Endothelial cell of umbilical vein (primary cell): ENCODE data around the gene AEBP1. TPM values are rescaled to one million over a fixed set of nuclear protein-coding genes. Genes with fewer than 3 reads are reported as not detected.

Source experiments
- BruUV-seq: library from RNA; stranded (reverse); fragments of 400-500 nt; replicated peaks from 2 replicates; lab custom pipeline; 2021; lab: Mats Ljungman, UMichigan
- CTCF ChIA-PET: fragments of 300-600, 350-600 bp; sonication (Branson Sonifier 250); formaldehyde crosslinking; loops from one replicate; lab custom pipeline; 2021; ENCODE audit warnings: antibody characterized with exemption, inconsistent platforms; lab: Charles Lee
- POLR2A ChIA-PET: fragments of 300-600, 350-600 bp; sonication (Branson Sonifier 250); formaldehyde crosslinking; loops from one replicate; lab custom pipeline; 2021; ENCODE audit warnings: antibody characterized with exemption, inconsistent platforms; lab: Charles Lee
- DNase-seq: peaks from one replicate; pipeline ENCODE4 v3.0.0-alpha.2; 2011; ENCODE audit warnings: low read depth, low spot score
- FAIRE-seq: peaks from 2 replicates; lab custom pipeline; 2011; peaks lifted over from hg19 to GRCh38; lab: Jason Lieb, UNC
- H2AFZ ChIP-seq: 2 replicates; pipeline ENCODE4 v1.6.0; 2012; ENCODE audit warnings: low read depth, low read length, control low read depth, inconsistent platforms
- H3K27ac ChIP-seq: 2 replicates; pipeline ENCODE4 v1.5.1; 2011; ENCODE audit warnings: low read depth, mild to moderate bottlenecking, control low read depth, low read length, moderate library complexity; ENCODE audit not compliant: insufficient read depth
- H3K27me3 ChIP-seq, 2 experiments: 2 replicates each; pipeline versions ENCODE4 v1.6.0 to v1.6.1; 2011; ENCODE audit warnings: low read length in 2 of 2, mixed read lengths in 1 of 2; ENCODE audit not compliant: control insufficient read depth in 2 of 2, insufficient read depth in 2 of 2
- H3K36me3 ChIP-seq, 2 experiments: 2 replicates in 1 of 2; 3 replicates in 1 of 2; pipeline ENCODE4 v1.5.1; 2011; ENCODE audit warnings: low read length in 2 of 2, mild to moderate bottlenecking in 1 of 2, moderate library complexity in 1 of 2; ENCODE audit not compliant: control insufficient read depth in 2 of 2, insufficient read depth in 2 of 2; ENCODE audit errors: extremely low read depth in 1 of 2
- H3K4me1 ChIP-seq: 3 replicates; pipeline ENCODE4 v1.5.1; 2011; ENCODE audit warnings: mild to moderate bottlenecking, low read length; ENCODE audit not compliant: control insufficient read depth, insufficient read depth; ENCODE audit errors: extremely low read depth
- H3K4me2 ChIP-seq: 2 replicates; pipeline ENCODE4 v1.6.1; 2011; ENCODE audit warnings: low read length, control low read depth, mixed read lengths; ENCODE audit not compliant: insufficient read depth
- H3K4me3 ChIP-seq, 3 experiments: fragments of 200-600 bp in 1 of 3; sonication (generic), shearing (Covaris generic) in 1 of 3; replicated peaks in 1 of 3; 2 replicates each; pipeline ENCODE4 v1.5.1; 2011 to 2016; ENCODE audit warnings: control low read depth in 3 of 3, low read length in 3 of 3, mild to moderate bottlenecking in 2 of 3, inconsistent platforms in 1 of 3, low read depth in 1 of 3, moderate library complexity in 1 of 3; ENCODE audit not compliant: insufficient read depth in 1 of 3
- H3K79me2 ChIP-seq: 2 replicates; pipeline ENCODE4 v1.6.0; 2012; ENCODE audit warnings: low read length, inconsistent platforms; ENCODE audit not compliant: control insufficient read depth, insufficient read depth
- H3K9ac ChIP-seq: replicated peaks from 2 replicates; pipeline ENCODE3; 2011; ENCODE audit warnings: low read length, control low read depth; ENCODE audit not compliant: insufficient read depth; ENCODE audit errors: extremely low read depth
- H3K9me1 ChIP-seq: replicated peaks from 3 replicates; pipeline ENCODE4 v1.6.0; 2011; ENCODE audit warnings: mild to moderate bottlenecking, low read length; ENCODE audit not compliant: control insufficient read depth, insufficient read depth; ENCODE audit errors: extremely low read depth
- H3K9me3 ChIP-seq: replicated peaks from 2 replicates; pipeline ENCODE4 v1.5.1; 2012; ENCODE audit warnings: low read length, inconsistent platforms; ENCODE audit not compliant: control insufficient read depth, insufficient read depth
- H4K20me1 ChIP-seq: replicated peaks from 2 replicates; pipeline ENCODE3; 2011; ENCODE audit warnings: mild to moderate bottlenecking, low read length; ENCODE audit not compliant: control insufficient read depth, insufficient read depth; ENCODE audit errors: extremely low read depth
- EZH2 ChIP-seq: IDR thresholded peaks from 2 replicates; pipeline ENCODE4 v1.6.1; 2012; ENCODE audit warnings: borderline replicate concordance, low read depth, mild to moderate bottlenecking, moderate library complexity, low read length, inconsistent platforms; ENCODE audit not compliant: severe bottlenecking
- FOS ChIP-seq: IDR thresholded peaks from 2 replicates; pipeline ENCODE4 v1.6.1; 2011; ENCODE audit warnings: mild to moderate bottlenecking, low read length, moderate library complexity, borderline replicate concordance; ENCODE audit not compliant: insufficient read depth
- GATA2 ChIP-seq: IDR thresholded peaks from 2 replicates; pipeline ENCODE4 v1.7.0; 2011; ENCODE audit warnings: low read depth, mild to moderate bottlenecking, moderate library complexity, mixed read lengths, low read length; ENCODE audit not compliant: insufficient read length, insufficient read depth
- JUN ChIP-seq: IDR thresholded peaks from 2 replicates; pipeline ENCODE4 v1.6.1; 2011; ENCODE audit warnings: borderline replicate concordance, low read depth; ENCODE audit not compliant: insufficient read length, insufficient read depth
- MAX ChIP-seq: IDR thresholded peaks from 2 replicates; pipeline ENCODE4 v1.6.1; 2011; ENCODE audit not compliant: insufficient read depth, insufficient read length
- MYC ChIP-seq: IDR thresholded peaks from one replicate; pipeline ENCODE4 v1.6.1; 2011; ENCODE audit warnings: mild to moderate bottlenecking, low read depth, low read length
- POLR2A ChIP-seq: IDR thresholded peaks from 2 replicates; pipeline ENCODE4 v1.6.1; 2012; ENCODE audit warnings: low read depth, mild to moderate bottlenecking, control low read depth, low read length
- POLR2AphosphoS5 ChIP-seq: IDR thresholded peaks from 2 replicates; pipeline ENCODE4 v1.6.1; 2012; ENCODE audit warnings: low read depth, mild to moderate bottlenecking, control low read depth, low read length, moderate library complexity; ENCODE audit not compliant: insufficient read depth
- dilution Hi-C: fragments of 300-500 bp; cut with MboI; formaldehyde crosslinking; loops from one replicate; pipeline ENCODE4 v1.15.0; 2019; ENCODE audit warnings: low sequenced_read_pairs; ENCODE audit not compliant: extremely low pct_ligation_motif_present
- intact Hi-C: fragments of 100-400 bp; cut with micrococcal nuclease; formaldehyde crosslinking; loops from one replicate; pipeline ENCODE4 v1.10.0; 2022
- polyA plus RNA-seq, 4 experiments: library from polyadenylated mRNA; depleted of rRNA in 3 of 4; stranded (reverse) in 3 of 4; unstranded in 1 of 4; fragments of >200 nt; gene quantifications; 2 replicates each; pipeline versions ENCODE4 v1.2.1 to v1.2.3, GENCODE V29; 2011 to 2012; ENCODE audit warnings: missing spikeins in 1 of 4
- total RNA-seq: library from RNA; stranded (reverse); gene quantifications from 2 replicates; pipeline ENCODE4 v1.2.3, GENCODE V29; 2021
- TF ChIP-seq, protein P1 (sequence below), 2 donors: IDR thresholded peaks; 1 replicate in 1 of 2; 2 replicates in 1 of 2; pipeline ENCODE4 v1.5.1; 2011; ENCODE audit warnings: low read length in 2 of 2, mild to moderate bottlenecking in 2 of 2, moderate library complexity in 2 of 2, control low read depth in 1 of 2, inconsistent platforms in 1 of 2, low read depth in 1 of 2; ENCODE audit not compliant: insufficient read depth in 1 of 2; ENCODE audit errors: extremely low read depth in 1 of 2

AEBP1 gene
- total and polyA plus RNA-seq, 2 donors (not counting 3 experiments of a cell fraction or from before 2014, with no cell fraction given), result 20.6 to 48.0 TPM

GRCh38 chr7:44142028-44142427, 37.9 kb downstream of the AEBP1 start:
- Histone ChIP-seq H3K4me1 (no peaks in the 10 kb centered on the region), H3K27ac (no peak overlapping the region), H3K27me3 (peaks cover 22 to 24% of the 10 kb centered on the region in 2 experiments), H2AFZ (no peak overlapping the region), H3K36me3 (no peaks in the 10 kb centered on the region), H4K20me1 (no peaks in the 10 kb centered on the region), H3K9me3 (no peaks in the 10 kb centered on the region), H3K4me2 (no peak overlapping the region), H3K79me2 (no peaks in the 10 kb centered on the region), H3K4me3 (no peak overlapping the region), H3K9me1 (no peaks in the 10 kb centered on the region), H3K9ac (no peak overlapping the region)
- no peak for DNase-seq
- FAIRE-seq, result no peak
- CTCF ChIA-PET, result interaction anchor here (0.7 to 1.9 kb wide), 4 partner anchors 10 to 70 kb away, joined by 3 to 11 read pairs (median 4); partner anchors contain the start of gene POLD2
- no TSS peak for BruUV-seq
- dilution Hi-C loops, result no loop called here
- TF ChIP-seq, protein P1, sequence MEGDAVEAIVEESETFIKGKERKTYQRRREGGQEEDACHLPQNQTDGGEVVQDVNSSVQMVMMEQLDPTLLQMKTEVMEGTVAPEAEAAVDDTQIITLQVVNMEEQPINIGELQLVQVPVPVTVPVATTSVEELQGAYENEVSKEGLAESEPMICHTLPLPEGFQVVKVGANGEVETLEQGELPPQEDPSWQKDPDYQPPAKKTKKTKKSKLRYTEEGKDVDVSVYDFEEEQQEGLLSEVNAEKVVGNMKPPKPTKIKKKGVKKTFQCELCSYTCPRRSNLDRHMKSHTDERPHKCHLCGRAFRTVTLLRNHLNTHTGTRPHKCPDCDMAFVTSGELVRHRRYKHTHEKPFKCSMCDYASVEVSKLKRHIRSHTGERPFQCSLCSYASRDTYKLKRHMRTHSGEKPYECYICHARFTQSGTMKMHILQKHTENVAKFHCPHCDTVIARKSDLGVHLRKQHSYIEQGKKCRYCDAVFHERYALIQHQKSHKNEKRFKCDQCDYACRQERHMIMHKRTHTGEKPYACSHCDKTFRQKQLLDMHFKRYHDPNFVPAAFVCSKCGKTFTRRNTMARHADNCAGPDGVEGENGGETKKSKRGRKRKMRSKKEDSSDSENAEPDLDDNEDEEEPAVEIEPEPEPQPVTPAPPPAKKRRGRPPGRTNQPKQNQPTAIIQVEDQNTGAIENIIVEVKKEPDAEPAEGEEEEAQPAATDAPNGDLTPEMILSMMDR (IDR thresholded peaks at IDR 0.05; ENCODE audit: extremely low read depth in 1 of 2, insufficient read depth in 1 of 2, low read depth in 1 of 2, low read length in 2 of 2), result no peak
- no peak for TF ChIP-seq POLR2AphosphoS5
- TF ChIP-seq FOS, result no peak
- TF ChIP-seq EZH2, result no peak
- TF ChIP-seq POLR2A, result no peak
- no peak for TF ChIP-seq MAX
- no peak for TF ChIP-seq MYC
- TF ChIP-seq GATA2, result no peak
- TF ChIP-seq JUN, result no peak
- intact Hi-C loops, result no loop called here
- POLR2A ChIA-PET, result interaction anchor here (0.6 kb wide), 1 partner anchor 18 kb away, joined by 3 read pairs; no protein-coding TSS in a partner anchor
